Placental pericyte (primary cell): ENCODE results near the gene TMEM186. TPM values are rescaled to one million over a fixed set of nuclear protein-coding genes. Genes with fewer than 3 reads are reported as not detected.

ENCODE experiments used
- total RNA-seq: library from RNA; depleted of rRNA; stranded (reverse); fragments of >200 nt; gene quantifications from 2 replicates; pipeline ENCODE4 v1.2.3, GENCODE V29; 2012

The TMEM186 gene, protein sequence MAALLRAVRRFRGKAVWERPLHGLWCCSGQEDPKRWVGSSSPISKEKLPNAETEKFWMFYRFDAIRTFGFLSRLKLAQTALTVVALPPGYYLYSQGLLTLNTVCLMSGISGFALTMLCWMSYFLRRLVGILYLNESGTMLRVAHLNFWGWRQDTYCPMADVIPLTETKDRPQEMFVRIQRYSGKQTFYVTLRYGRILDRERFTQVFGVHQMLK
- total RNA-seq, result 4.3 and 6.3 TPM in 2 replicates

GRCh38 chr16:8797364-8798173 is at the start of gene TMEM186, which contains the start of gene PMM2:
TMEM186 (minus strand) TSS chr16:8797639; CDS start chr16:8797614, 25 bp downstream.
PMM2 (plus strand) TSS chr16:8797839; CDS start chr16:8797883, 44 bp downstream.

Other genes starting within 250 kb of the TMEM186 start
- not detected in 2 replicates for gene TMEM114, start 207.1 kb downstream of the TMEM186 start, total RNA-seq
- 26.9 and 46.4 TPM in 2 replicates for gene METTL22, start 175.9 kb downstream of the TMEM186 start, total RNA-seq
- gene ABAT, start 123.0 kb downstream of the TMEM186 start, total RNA-seq, result 0.86 and 1.3 TPM in 2 replicates
- 51.1 and 55.4 TPM in 2 replicates for gene PMM2, start 200 bp upstream of the TMEM186 start, total RNA-seq
- 89.2 and 158 TPM in 2 replicates for gene CARHSP1, start 71.4 kb upstream of the TMEM186 start, total RNA-seq
- gene LITAFD, start 84.7 kb upstream of the TMEM186 start, total RNA-seq, result not detected in 2 replicates
- gene USP7, start 166.3 kb upstream of the TMEM186 start, total RNA-seq, result 63.9 and 90.3 TPM in 2 replicates